Glutamatergic neuron (in vitro differentiated cells): ENCODE measurements around the gene HTT. TPM values are rescaled to one million over a fixed set of nuclear protein-coding genes. Genes with fewer than 3 reads are reported as not detected.

ENCODE experiments used
- DNase-seq: peaks from one replicate; pipeline ENCODE4 v3.0.0; 2022
- H3K27ac Mint-ChIP-seq: one replicate; pipeline ENCODE4 v1.8.0; 2020; ENCODE audit warnings: mild to moderate bottlenecking, mixed read lengths, inconsistent platforms; ENCODE audit not compliant: unreplicated experiment
- H3K27me3 Mint-ChIP-seq: one replicate; pipeline ENCODE4 v1.8.0; 2020; ENCODE audit warnings: mild to moderate bottlenecking, moderate library complexity, mixed read lengths, inconsistent platforms; ENCODE audit not compliant: unreplicated experiment
- H3K36me3 Mint-ChIP-seq: one replicate; pipeline ENCODE4 v1.8.0; 2020; ENCODE audit warnings: mild to moderate bottlenecking, mixed read lengths, inconsistent platforms; ENCODE audit not compliant: unreplicated experiment
- H3K4me1 Mint-ChIP-seq: one replicate; pipeline ENCODE4 v1.8.0; 2020; ENCODE audit warnings: mild to moderate bottlenecking, low read depth, mixed read lengths, inconsistent platforms; ENCODE audit not compliant: unreplicated experiment
- H3K4me3 Mint-ChIP-seq: one replicate; pipeline ENCODE4 v1.8.0; 2020; ENCODE audit warnings: mild to moderate bottlenecking, mixed read lengths, inconsistent platforms; ENCODE audit not compliant: unreplicated experiment
- H3K9me3 Mint-ChIP-seq: one replicate; pipeline ENCODE4 v1.8.0; 2020; ENCODE audit warnings: mild to moderate bottlenecking, moderate library complexity, mixed read lengths, inconsistent platforms; ENCODE audit not compliant: unreplicated experiment
- total RNA-seq: library from RNA; stranded (reverse); fragmentation: NEBNext Ultra II Directional; extraction: Animal tissue kit (Norgen Biotek cat#: 25700); gene quantifications from one replicate; pipeline ENCODE4 v1.2.1, GENCODE V29; 2021; ENCODE audit not compliant: unreplicated experiment
- TF ChIP-seq, protein P1 (sequence below): fragments of 200-600 bp; sonication (generic); IDR thresholded peaks from one replicate; pipeline ENCODE4 v1.5.0; 2021; ENCODE audit not compliant: partially characterized antibody, unreplicated experiment

Gene HTT
- total RNA-seq, 1 donor from 2014 or later, result 107 TPM

DNA sequence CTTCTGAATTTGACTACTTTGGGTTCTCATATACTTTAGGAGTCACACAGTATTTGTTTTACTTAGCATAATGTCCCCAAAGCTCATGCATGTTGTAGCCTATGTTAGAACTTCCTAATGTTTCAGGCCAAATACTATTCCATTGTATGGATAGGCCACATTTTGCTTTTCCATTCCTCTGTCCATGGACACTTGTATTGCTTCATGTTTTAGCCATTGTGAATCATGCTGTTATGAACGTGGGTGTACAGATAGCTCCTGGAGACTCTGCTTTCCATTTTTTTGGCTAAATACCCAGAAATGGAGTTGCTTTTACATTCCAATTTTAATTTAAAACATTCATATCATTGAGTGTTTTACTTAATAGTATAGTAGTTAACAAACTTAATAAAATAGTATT is 54.5 kb downstream of the HTT start:
- Mint-ChIP-seq H3K4me3 (no peak overlapping the region), H3K4me1 (peaks cover 6% of the 10 kb centered on the region), H3K9me3 (peaks cover 4% of the 10 kb centered on the region), H3K36me3 (peaks cover 5% of the 10 kb centered on the region), H3K27ac (no peak overlapping the region), H3K27me3 (peaks cover 1% of the 10 kb centered on the region)
- DNase-seq, result no peak
- TF ChIP-seq, protein P1, sequence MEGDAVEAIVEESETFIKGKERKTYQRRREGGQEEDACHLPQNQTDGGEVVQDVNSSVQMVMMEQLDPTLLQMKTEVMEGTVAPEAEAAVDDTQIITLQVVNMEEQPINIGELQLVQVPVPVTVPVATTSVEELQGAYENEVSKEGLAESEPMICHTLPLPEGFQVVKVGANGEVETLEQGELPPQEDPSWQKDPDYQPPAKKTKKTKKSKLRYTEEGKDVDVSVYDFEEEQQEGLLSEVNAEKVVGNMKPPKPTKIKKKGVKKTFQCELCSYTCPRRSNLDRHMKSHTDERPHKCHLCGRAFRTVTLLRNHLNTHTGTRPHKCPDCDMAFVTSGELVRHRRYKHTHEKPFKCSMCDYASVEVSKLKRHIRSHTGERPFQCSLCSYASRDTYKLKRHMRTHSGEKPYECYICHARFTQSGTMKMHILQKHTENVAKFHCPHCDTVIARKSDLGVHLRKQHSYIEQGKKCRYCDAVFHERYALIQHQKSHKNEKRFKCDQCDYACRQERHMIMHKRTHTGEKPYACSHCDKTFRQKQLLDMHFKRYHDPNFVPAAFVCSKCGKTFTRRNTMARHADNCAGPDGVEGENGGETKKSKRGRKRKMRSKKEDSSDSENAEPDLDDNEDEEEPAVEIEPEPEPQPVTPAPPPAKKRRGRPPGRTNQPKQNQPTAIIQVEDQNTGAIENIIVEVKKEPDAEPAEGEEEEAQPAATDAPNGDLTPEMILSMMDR, result no peak

DNA sequence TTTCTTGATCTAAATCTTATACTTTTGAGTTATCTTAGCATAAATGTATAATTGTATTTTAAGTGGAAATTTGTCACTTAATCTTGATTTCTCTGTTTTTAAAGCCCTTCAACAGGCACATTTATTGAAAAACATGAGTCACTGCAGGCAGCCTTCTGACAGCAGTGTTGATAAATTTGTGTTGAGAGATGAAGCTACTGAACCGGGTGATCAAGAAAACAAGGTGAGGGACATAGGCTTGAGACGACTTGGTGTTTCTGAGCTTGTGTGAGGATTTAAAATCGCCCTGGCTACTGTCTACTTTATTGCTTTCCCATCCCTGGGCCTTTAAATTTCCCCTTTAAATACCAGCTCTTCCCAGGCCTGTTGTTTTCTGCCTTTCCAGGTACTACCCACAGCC is 55.7 kb downstream of the HTT start:
- Mint-ChIP-seq H3K9me3 (peaks cover 4% of the 10 kb centered on the region), H3K27me3 (peaks cover 1% of the 10 kb centered on the region), H3K4me1 (no peaks in the 10 kb centered on the region), H3K27ac (no peak overlapping the region), H3K36me3 (peaks cover 5% of the 10 kb centered on the region), H3K4me3 (no peak overlapping the region)
- no peak for DNase-seq
- TF ChIP-seq, protein P1, result no peak

DNA sequence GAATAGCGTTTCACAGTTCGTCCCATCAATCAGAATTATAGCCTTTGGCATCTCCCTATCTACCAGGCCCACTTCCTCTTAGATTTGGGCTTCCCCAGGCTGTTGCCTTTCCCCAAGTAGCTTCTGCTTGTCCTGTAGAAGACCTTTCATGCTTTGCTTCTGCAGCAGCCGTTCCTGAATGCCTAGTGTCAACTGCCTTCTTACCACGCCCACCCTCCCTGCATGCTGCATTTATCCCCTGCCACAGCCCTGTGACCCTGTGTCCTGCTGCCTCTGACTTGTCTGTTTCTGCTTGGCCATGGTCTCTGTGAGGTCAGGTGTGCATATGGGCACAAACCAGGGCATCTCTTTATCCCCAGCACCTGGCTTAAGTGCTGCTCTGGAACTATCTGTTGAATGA is 56.3 kb downstream of the HTT start:
- H3K27me3 Mint-ChIP-seq, result peaks cover 1% of the 10 kb centered on the region
- H3K36me3 Mint-ChIP-seq, result peaks cover 5% of the 10 kb centered on the region
- H3K9me3 Mint-ChIP-seq, result peaks cover 4% of the 10 kb centered on the region
- DNase-seq, result no peak
- H3K4me3 Mint-ChIP-seq, result no peak overlapping the region
- TF ChIP-seq, protein P1, result no peak
- no peaks in the 10 kb centered on the region for H3K4me1 Mint-ChIP-seq
- H3K27ac Mint-ChIP-seq, result no peak overlapping the region

DNA sequence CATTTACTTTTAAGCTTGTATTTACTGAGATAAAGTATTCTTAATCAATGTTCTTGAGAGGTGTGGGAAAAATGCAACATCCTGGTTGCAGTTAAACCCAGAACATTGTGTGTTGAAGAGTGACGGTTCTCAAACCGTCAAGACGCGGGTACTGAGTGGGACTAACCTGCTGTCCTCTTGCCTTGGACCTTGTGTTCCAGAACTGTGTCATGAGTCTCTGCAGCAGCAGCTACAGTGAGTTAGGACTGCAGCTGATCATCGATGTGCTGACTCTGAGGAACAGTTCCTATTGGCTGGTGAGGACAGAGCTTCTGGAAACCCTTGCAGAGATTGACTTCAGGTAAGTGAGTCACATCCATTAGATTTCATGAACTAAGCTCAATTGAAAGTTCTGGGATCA is 59.7 kb downstream of the HTT start:
- Mint-ChIP-seq H3K9me3 (peaks cover 2% of the 10 kb centered on the region), H3K4me3 (no peak overlapping the region), H3K4me1 (no peaks in the 10 kb centered on the region), H3K27me3 (peaks cover 1% of the 10 kb centered on the region), H3K27ac (no peak overlapping the region), H3K36me3 (peaks cover 5% of the 10 kb centered on the region)
- TF ChIP-seq, protein P1, result no peak
- no peak for DNase-seq

DNA sequence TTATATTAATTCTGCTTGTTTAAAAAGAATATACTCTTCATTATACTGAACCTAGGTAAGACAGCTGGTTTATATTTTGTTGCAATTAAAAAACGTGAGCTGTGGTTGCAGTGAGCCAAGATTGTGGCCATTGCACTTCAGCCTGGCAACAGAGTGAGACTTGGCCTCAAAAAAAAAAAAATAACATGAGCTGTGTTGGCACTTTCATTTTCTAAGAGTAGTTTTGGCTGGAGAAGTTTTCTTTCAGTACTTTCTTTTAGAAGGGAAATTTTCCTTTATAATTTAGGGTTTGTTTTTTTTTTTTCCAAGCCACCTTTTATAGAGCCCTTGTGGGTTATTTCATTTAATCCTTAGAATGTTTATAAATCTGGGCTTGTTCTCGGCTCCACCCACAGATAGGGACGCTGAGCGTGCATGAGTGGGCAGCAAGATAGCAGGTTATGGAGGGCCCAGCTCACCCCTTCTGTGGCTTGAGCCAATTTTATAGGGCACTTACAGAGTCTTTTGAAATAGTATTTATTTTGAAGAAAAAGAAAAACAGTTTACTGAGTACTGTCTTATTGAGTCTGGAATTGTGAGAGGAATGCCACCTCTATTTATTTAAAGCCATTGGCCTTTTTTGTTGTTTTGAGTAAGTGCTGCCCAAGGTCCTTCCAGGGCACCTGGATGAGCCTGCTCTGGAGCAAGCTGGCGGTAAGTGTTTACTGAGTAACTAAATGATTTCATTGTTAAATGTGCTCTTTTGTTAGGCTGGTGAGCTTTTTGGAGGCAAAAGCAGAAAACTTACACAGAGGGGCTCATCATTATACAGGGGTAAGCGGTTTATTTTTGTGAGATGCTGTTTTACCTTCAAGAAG is 60.9 kb downstream of the HTT start:
- Mint-ChIP-seq H3K27me3 (peaks cover 1% of the 10 kb centered on the region), H3K9me3 (peaks cover 2% of the 10 kb centered on the region), H3K36me3 (peaks cover 5% of the 10 kb centered on the region), H3K4me3 (no peak overlapping the region), H3K27ac (no peak overlapping the region), H3K4me1 (no peaks in the 10 kb centered on the region)
- TF ChIP-seq, protein P1, result no peak
- DNase-seq, result no peak
